Endothelial cell of umbilical vein (primary cell): ENCODE data around the gene DOLPP1. TPM values are rescaled to one million over a fixed set of nuclear protein-coding genes. Genes with fewer than 3 reads are reported as not detected.

ENCODE experiments used
- BruUV-seq: library from RNA; stranded (reverse); fragments of 400-500 nt; replicated peaks from 2 replicates; lab custom pipeline; 2021; lab: Mats Ljungman, UMichigan
- CTCF ChIA-PET: fragments of 300-600, 350-600 bp; sonication (Branson Sonifier 250); formaldehyde crosslinking; loops from one replicate; lab custom pipeline; 2021; ENCODE audit warnings: antibody characterized with exemption, inconsistent platforms; lab: Charles Lee
- POLR2A ChIA-PET: fragments of 300-600, 350-600 bp; sonication (Branson Sonifier 250); formaldehyde crosslinking; loops from one replicate; lab custom pipeline; 2021; ENCODE audit warnings: antibody characterized with exemption, inconsistent platforms; lab: Charles Lee
- DNase-seq: peaks from one replicate; pipeline ENCODE4 v3.0.0-alpha.2; 2011; ENCODE audit warnings: low read depth, low spot score
- FAIRE-seq: peaks from 2 replicates; lab custom pipeline; 2011; peaks lifted over from hg19 to GRCh38; lab: Jason Lieb, UNC
- H2AFZ ChIP-seq: 2 replicates; pipeline ENCODE4 v1.6.0; 2012; ENCODE audit warnings: low read depth, low read length, control low read depth, inconsistent platforms
- H3K27ac ChIP-seq: 2 replicates; pipeline ENCODE4 v1.5.1; 2011; ENCODE audit warnings: low read depth, mild to moderate bottlenecking, control low read depth, low read length, moderate library complexity; ENCODE audit not compliant: insufficient read depth
- H3K27me3 ChIP-seq, 2 experiments: 2 replicates each; pipeline versions ENCODE4 v1.6.0 to v1.6.1; 2011; ENCODE audit warnings: low read length in 2 of 2, mixed read lengths in 1 of 2; ENCODE audit not compliant: control insufficient read depth in 2 of 2, insufficient read depth in 2 of 2
- H3K36me3 ChIP-seq, 2 experiments: 2 replicates in 1 of 2; 3 replicates in 1 of 2; pipeline ENCODE4 v1.5.1; 2011; ENCODE audit warnings: low read length in 2 of 2, mild to moderate bottlenecking in 1 of 2, moderate library complexity in 1 of 2; ENCODE audit not compliant: control insufficient read depth in 2 of 2, insufficient read depth in 2 of 2; ENCODE audit errors: extremely low read depth in 1 of 2
- H3K4me1 ChIP-seq: 3 replicates; pipeline ENCODE4 v1.5.1; 2011; ENCODE audit warnings: mild to moderate bottlenecking, low read length; ENCODE audit not compliant: control insufficient read depth, insufficient read depth; ENCODE audit errors: extremely low read depth
- H3K4me2 ChIP-seq: 2 replicates; pipeline ENCODE4 v1.6.1; 2011; ENCODE audit warnings: low read length, control low read depth, mixed read lengths; ENCODE audit not compliant: insufficient read depth
- H3K4me3 ChIP-seq, 3 experiments: fragments of 200-600 bp in 1 of 3; sonication (generic), shearing (Covaris generic) in 1 of 3; replicated peaks in 1 of 3; 2 replicates each; pipeline ENCODE4 v1.5.1; 2011 to 2016; ENCODE audit warnings: control low read depth in 3 of 3, low read length in 3 of 3, mild to moderate bottlenecking in 2 of 3, inconsistent platforms in 1 of 3, low read depth in 1 of 3, moderate library complexity in 1 of 3; ENCODE audit not compliant: insufficient read depth in 1 of 3
- H3K79me2 ChIP-seq: 2 replicates; pipeline ENCODE4 v1.6.0; 2012; ENCODE audit warnings: low read length, inconsistent platforms; ENCODE audit not compliant: control insufficient read depth, insufficient read depth
- H3K9ac ChIP-seq: replicated peaks from 2 replicates; pipeline ENCODE3; 2011; ENCODE audit warnings: low read length, control low read depth; ENCODE audit not compliant: insufficient read depth; ENCODE audit errors: extremely low read depth
- H3K9me1 ChIP-seq: replicated peaks from 3 replicates; pipeline ENCODE4 v1.6.0; 2011; ENCODE audit warnings: mild to moderate bottlenecking, low read length; ENCODE audit not compliant: control insufficient read depth, insufficient read depth; ENCODE audit errors: extremely low read depth
- H3K9me3 ChIP-seq: replicated peaks from 2 replicates; pipeline ENCODE4 v1.5.1; 2012; ENCODE audit warnings: low read length, inconsistent platforms; ENCODE audit not compliant: control insufficient read depth, insufficient read depth
- H4K20me1 ChIP-seq: replicated peaks from 2 replicates; pipeline ENCODE3; 2011; ENCODE audit warnings: mild to moderate bottlenecking, low read length; ENCODE audit not compliant: control insufficient read depth, insufficient read depth; ENCODE audit errors: extremely low read depth
- CTCF ChIP-seq, 2 donors: IDR thresholded peaks; 1 replicate in 1 of 2; 2 replicates in 1 of 2; pipeline ENCODE4 v1.5.1; 2011; ENCODE audit warnings: low read length in 2 of 2, mild to moderate bottlenecking in 2 of 2, moderate library complexity in 2 of 2, control low read depth in 1 of 2, inconsistent platforms in 1 of 2, low read depth in 1 of 2; ENCODE audit not compliant: insufficient read depth in 1 of 2; ENCODE audit errors: extremely low read depth in 1 of 2
- EZH2 ChIP-seq: IDR thresholded peaks from 2 replicates; pipeline ENCODE4 v1.6.1; 2012; ENCODE audit warnings: borderline replicate concordance, low read depth, mild to moderate bottlenecking, moderate library complexity, low read length, inconsistent platforms; ENCODE audit not compliant: severe bottlenecking
- FOS ChIP-seq: IDR thresholded peaks from 2 replicates; pipeline ENCODE4 v1.6.1; 2011; ENCODE audit warnings: mild to moderate bottlenecking, low read length, moderate library complexity, borderline replicate concordance; ENCODE audit not compliant: insufficient read depth
- GATA2 ChIP-seq: IDR thresholded peaks from 2 replicates; pipeline ENCODE4 v1.7.0; 2011; ENCODE audit warnings: low read depth, mild to moderate bottlenecking, moderate library complexity, mixed read lengths, low read length; ENCODE audit not compliant: insufficient read length, insufficient read depth
- JUN ChIP-seq: IDR thresholded peaks from 2 replicates; pipeline ENCODE4 v1.6.1; 2011; ENCODE audit warnings: borderline replicate concordance, low read depth; ENCODE audit not compliant: insufficient read length, insufficient read depth
- MAX ChIP-seq: IDR thresholded peaks from 2 replicates; pipeline ENCODE4 v1.6.1; 2011; ENCODE audit not compliant: insufficient read depth, insufficient read length
- MYC ChIP-seq: IDR thresholded peaks from one replicate; pipeline ENCODE4 v1.6.1; 2011; ENCODE audit warnings: mild to moderate bottlenecking, low read depth, low read length
- POLR2A ChIP-seq: IDR thresholded peaks from 2 replicates; pipeline ENCODE4 v1.6.1; 2012; ENCODE audit warnings: low read depth, mild to moderate bottlenecking, control low read depth, low read length
- POLR2AphosphoS5 ChIP-seq: IDR thresholded peaks from 2 replicates; pipeline ENCODE4 v1.6.1; 2012; ENCODE audit warnings: low read depth, mild to moderate bottlenecking, control low read depth, low read length, moderate library complexity; ENCODE audit not compliant: insufficient read depth
- dilution Hi-C: fragments of 300-500 bp; cut with MboI; formaldehyde crosslinking; loops from one replicate; pipeline ENCODE4 v1.15.0; 2019; ENCODE audit warnings: low sequenced_read_pairs; ENCODE audit not compliant: extremely low pct_ligation_motif_present
- intact Hi-C: fragments of 100-400 bp; cut with micrococcal nuclease; formaldehyde crosslinking; loops from one replicate; pipeline ENCODE4 v1.10.0; 2022
- polyA plus RNA-seq, 4 experiments: library from polyadenylated mRNA; depleted of rRNA in 3 of 4; stranded (reverse) in 3 of 4; unstranded in 1 of 4; fragments of >200 nt; gene quantifications; 2 replicates each; pipeline versions ENCODE4 v1.2.1 to v1.2.3, GENCODE V29; 2011 to 2012; ENCODE audit warnings: missing spikeins in 1 of 4
- total RNA-seq: library from RNA; stranded (reverse); gene quantifications from 2 replicates; pipeline ENCODE4 v1.2.3, GENCODE V29; 2021

DOLPP1 gene
- total and polyA plus RNA-seq, 2 donors (not counting 3 experiments of a cell fraction or from before 2014, with no cell fraction given): 17.7 to 28.3 TPM

DNA sequence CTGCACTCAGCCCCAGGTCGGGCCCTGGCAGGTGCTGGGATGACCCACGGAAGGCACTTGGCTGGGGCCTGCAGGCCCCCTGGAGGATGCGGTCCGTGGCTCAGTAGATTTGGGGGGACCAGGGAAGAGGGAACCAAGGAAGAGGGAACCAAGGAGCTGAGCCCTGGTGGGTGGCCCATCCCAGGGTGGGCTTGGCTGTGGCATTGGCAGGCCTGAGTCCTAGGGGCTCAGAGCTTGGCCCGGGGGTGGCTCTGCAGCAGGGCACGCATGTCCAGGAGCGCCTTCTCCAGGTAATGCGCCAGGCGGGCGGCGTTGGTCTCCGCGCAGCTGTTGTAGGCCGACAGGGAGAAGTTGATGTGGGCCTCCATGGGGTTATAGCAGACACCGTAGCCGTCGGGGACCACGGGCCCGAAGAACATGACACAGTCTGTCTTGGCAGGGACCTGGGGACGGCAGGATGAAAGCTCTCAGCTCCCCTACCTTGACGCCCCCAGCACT, 14.3 kb downstream of the DOLPP1 start:
- BruUV-seq: TSS peak; percentile 30
- no peaks in the 10 kb centered on the region for H3K27me3 ChIP-seq
- H3K4me1 ChIP-seq: no peaks in the 10 kb centered on the region
- no peak overlapping the region for H3K4me3 ChIP-seq
- dilution Hi-C loops (no loop called here), intact Hi-C loops (no loop called here)
- no peaks in the 10 kb centered on the region for H4K20me1 ChIP-seq
- ChIA-PET POLR2A (no interaction called here), CTCF (interaction anchor here (1.7 kb wide), 1 partner anchor 8 kb away, joined by 8 read pairs; no protein-coding TSS in a partner anchor)
- H2AFZ ChIP-seq: no peak overlapping the region
- H3K27ac ChIP-seq: no peak overlapping the region
- H3K4me2 ChIP-seq: no peak overlapping the region
- H3K9me3 ChIP-seq: no peaks in the 10 kb centered on the region
- H3K9me1 ChIP-seq: no peaks in the 10 kb centered on the region
- FAIRE-seq: no peak
- TF ChIP-seq JUN (no peak), GATA2 (no peak), FOS (no peak), POLR2A (no peak), EZH2 (no peak), POLR2AphosphoS5 (no peak), CTCF (IDR thresholded peaks at IDR 0.05; ENCODE audit: extremely low read depth in 1 of 2, insufficient read depth in 1 of 2, low read depth in 1 of 2, low read length in 2 of 2) (no peak), MYC (no peak), MAX (no peak)
- no peak for DNase-seq
- no peak overlapping the region for H3K9ac ChIP-seq
- H3K36me3 ChIP-seq: peaks cover 0 to 2% of the 10 kb centered on the region in 2 experiments
- no peaks in the 10 kb centered on the region for H3K79me2 ChIP-seq
